ENCODE data around the gene LRRC1. TPM values are rescaled to one million over a fixed set of nuclear protein-coding genes. Genes with fewer than 3 reads are reported as not detected.

Gene LRRC1
- total and polyA plus RNA-seq, 2 donors (not counting 3 experiments of a cell fraction or from before 2014, with no cell fraction given), result 5.6 to 11.7 TPM

DNA sequence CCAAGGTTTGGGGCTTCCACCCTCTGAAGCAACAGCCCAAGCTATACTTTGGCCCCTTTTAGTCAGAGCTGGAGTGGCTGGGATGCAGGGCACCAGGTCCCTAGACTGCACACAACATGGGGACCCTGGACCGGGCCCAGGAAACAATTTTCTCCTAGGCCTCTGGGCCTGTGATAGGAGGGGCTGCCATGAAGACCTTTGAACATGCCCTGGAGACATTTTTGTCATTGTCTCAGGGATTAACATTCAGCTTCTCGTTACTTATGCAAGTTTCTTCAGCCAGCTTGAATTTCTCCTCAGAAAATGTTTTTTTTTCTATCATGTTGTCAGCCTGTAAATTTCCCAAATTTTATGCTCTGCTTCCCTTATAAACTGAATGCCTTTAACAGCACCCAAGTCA is 82.3 kb downstream of the LRRC1 start:
- no peak for DNase-seq (ENCODE audit: low read depth, low spot score)
- Histone ChIP-seq H3K9ac (replicated peaks; ENCODE audit: extremely low read depth, insufficient read depth, low read length) (no peak overlapping the region), H2AFZ (ENCODE audit: low read depth, low read length) (no peak overlapping the region), H3K4me3 (replicated peaks in 1 of 3; ENCODE audit: insufficient read depth in 1 of 3, low read depth in 1 of 3, low read length in 3 of 3) (no peak overlapping the region), H3K9me1 (replicated peaks; ENCODE audit: control insufficient read depth, extremely low read depth, insufficient read depth, low read length) (no peaks in the 10 kb centered on the region), H3K27me3 (ENCODE audit: control insufficient read depth in 2 of 2, insufficient read depth in 2 of 2, low read length in 2 of 2) (no peaks in the 10 kb centered on the region), H3K4me2 (ENCODE audit: insufficient read depth, low read length) (no peak overlapping the region), H3K36me3 (ENCODE audit: control insufficient read depth in 2 of 2, extremely low read depth in 1 of 2, insufficient read depth in 2 of 2, low read length in 2 of 2) (no peaks in the 10 kb centered on the region), H4K20me1 (replicated peaks; ENCODE audit: control insufficient read depth, extremely low read depth, insufficient read depth, low read length) (no peaks in the 10 kb centered on the region), H3K9me3 (replicated peaks; ENCODE audit: control insufficient read depth, insufficient read depth, low read length) (no peaks in the 10 kb centered on the region), H3K27ac (ENCODE audit: insufficient read depth, low read depth, low read length) (no peak overlapping the region), H3K4me1 (ENCODE audit: control insufficient read depth, extremely low read depth, insufficient read depth, low read length) (no peaks in the 10 kb centered on the region), H3K79me2 (ENCODE audit: control insufficient read depth, insufficient read depth, low read length) (no peaks in the 10 kb centered on the region)
- dilution Hi-C loops (cut with MboI; ENCODE audit: extremely low pct_ligation_motif_present, low sequenced_read_pairs) (no loop called here), intact Hi-C loops (cut with micrococcal nuclease) (no loop called here)
- BruUV-seq (replicated peaks), result no TSS peak
- CTCF ChIA-PET, result interaction anchor here (1.0 kb wide), 1 partner anchor 12 kb away, joined by 3 read pairs; no protein-coding TSS in a partner anchor
- FAIRE-seq, result no peak
- POLR2A ChIA-PET, result no interaction called here
- TF ChIP-seq JUN (IDR thresholded peaks at IDR 0.05; ENCODE audit: borderline replicate concordance, insufficient read depth, insufficient read length, low read depth) (no peak), FOS (IDR thresholded peaks at IDR 0.05; ENCODE audit: borderline replicate concordance, insufficient read depth, low read length) (no peak), MYC (IDR thresholded peaks at IDR 0.05; ENCODE audit: low read depth, low read length) (no peak), GATA2 (IDR thresholded peaks at IDR 0.05; ENCODE audit: insufficient read depth, insufficient read length, low read depth, low read length) (no peak), POLR2A (IDR thresholded peaks at IDR 0.05; ENCODE audit: low read depth, low read length) (no peak), POLR2AphosphoS5 (IDR thresholded peaks at IDR 0.05; ENCODE audit: insufficient read depth, low read depth, low read length) (no peak), EZH2 (IDR thresholded peaks at IDR 0.05; ENCODE audit: borderline replicate concordance, low read depth, low read length, severe bottlenecking) (no peak)
- TF ChIP-seq, protein P1, sequence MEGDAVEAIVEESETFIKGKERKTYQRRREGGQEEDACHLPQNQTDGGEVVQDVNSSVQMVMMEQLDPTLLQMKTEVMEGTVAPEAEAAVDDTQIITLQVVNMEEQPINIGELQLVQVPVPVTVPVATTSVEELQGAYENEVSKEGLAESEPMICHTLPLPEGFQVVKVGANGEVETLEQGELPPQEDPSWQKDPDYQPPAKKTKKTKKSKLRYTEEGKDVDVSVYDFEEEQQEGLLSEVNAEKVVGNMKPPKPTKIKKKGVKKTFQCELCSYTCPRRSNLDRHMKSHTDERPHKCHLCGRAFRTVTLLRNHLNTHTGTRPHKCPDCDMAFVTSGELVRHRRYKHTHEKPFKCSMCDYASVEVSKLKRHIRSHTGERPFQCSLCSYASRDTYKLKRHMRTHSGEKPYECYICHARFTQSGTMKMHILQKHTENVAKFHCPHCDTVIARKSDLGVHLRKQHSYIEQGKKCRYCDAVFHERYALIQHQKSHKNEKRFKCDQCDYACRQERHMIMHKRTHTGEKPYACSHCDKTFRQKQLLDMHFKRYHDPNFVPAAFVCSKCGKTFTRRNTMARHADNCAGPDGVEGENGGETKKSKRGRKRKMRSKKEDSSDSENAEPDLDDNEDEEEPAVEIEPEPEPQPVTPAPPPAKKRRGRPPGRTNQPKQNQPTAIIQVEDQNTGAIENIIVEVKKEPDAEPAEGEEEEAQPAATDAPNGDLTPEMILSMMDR (IDR thresholded peaks at IDR 0.05; ENCODE audit: extremely low read depth in 1 of 2, insufficient read depth in 1 of 2, low read depth in 1 of 2, low read length in 2 of 2), result no peak
- TF ChIP-seq, protein P2, sequence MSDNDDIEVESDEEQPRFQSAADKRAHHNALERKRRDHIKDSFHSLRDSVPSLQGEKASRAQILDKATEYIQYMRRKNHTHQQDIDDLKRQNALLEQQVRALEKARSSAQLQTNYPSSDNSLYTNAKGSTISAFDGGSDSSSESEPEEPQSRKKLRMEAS (IDR thresholded peaks at IDR 0.05; ENCODE audit: insufficient read depth, insufficient read length), result no peak
